ENCODE results near the gene CFAP126.

- TF ChIP-seq, protein P1, sequence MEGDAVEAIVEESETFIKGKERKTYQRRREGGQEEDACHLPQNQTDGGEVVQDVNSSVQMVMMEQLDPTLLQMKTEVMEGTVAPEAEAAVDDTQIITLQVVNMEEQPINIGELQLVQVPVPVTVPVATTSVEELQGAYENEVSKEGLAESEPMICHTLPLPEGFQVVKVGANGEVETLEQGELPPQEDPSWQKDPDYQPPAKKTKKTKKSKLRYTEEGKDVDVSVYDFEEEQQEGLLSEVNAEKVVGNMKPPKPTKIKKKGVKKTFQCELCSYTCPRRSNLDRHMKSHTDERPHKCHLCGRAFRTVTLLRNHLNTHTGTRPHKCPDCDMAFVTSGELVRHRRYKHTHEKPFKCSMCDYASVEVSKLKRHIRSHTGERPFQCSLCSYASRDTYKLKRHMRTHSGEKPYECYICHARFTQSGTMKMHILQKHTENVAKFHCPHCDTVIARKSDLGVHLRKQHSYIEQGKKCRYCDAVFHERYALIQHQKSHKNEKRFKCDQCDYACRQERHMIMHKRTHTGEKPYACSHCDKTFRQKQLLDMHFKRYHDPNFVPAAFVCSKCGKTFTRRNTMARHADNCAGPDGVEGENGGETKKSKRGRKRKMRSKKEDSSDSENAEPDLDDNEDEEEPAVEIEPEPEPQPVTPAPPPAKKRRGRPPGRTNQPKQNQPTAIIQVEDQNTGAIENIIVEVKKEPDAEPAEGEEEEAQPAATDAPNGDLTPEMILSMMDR (IDR thresholded peaks at IDR 0.05), result no peak
- no peak for TF ChIP-seq EP300 (IDR thresholded peaks at IDR 0.05)
These were observed 24.9 kb downstream of the CFAP126 start for GRCh38 chr1:161342821-161343220.

All from tibial nerve (tissue), 4 donors.